ENCODE results near the gene SUPV3L1.

DNA sequence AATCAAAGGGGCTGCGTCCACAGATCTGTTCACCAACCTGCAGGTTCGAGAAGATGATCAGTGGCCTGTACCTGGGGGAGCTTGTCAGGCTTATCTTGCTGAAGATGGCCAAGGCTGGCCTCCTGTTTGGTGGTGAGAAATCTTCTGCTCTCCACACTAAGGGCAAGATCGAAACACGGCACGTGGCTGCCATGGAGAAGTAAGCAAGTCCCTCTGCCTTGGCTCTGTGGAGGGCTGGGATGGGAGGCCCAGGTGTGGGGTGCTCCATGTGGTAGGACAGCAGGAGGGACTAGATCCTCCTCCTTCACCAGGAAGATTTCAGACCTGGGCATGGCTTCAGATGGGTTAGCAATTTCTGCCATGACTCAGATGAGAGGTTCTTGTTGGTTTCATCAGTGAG lies 66.0 kb downstream of the SUPV3L1 start:
- TF ChIP-seq, protein P1, sequence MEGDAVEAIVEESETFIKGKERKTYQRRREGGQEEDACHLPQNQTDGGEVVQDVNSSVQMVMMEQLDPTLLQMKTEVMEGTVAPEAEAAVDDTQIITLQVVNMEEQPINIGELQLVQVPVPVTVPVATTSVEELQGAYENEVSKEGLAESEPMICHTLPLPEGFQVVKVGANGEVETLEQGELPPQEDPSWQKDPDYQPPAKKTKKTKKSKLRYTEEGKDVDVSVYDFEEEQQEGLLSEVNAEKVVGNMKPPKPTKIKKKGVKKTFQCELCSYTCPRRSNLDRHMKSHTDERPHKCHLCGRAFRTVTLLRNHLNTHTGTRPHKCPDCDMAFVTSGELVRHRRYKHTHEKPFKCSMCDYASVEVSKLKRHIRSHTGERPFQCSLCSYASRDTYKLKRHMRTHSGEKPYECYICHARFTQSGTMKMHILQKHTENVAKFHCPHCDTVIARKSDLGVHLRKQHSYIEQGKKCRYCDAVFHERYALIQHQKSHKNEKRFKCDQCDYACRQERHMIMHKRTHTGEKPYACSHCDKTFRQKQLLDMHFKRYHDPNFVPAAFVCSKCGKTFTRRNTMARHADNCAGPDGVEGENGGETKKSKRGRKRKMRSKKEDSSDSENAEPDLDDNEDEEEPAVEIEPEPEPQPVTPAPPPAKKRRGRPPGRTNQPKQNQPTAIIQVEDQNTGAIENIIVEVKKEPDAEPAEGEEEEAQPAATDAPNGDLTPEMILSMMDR (IDR thresholded peaks at IDR 0.05), result no peak
- no peak for TF ChIP-seq POLR2A (IDR thresholded peaks at IDR 0.05)

Data from uterus (tissue), 2 donors.